HG03442 (cell line): ENCODE measurements around the gene CLMP.
A peak's percentile ranks its signal among the peaks of the same experiment; 100 is the strongest.

ENCODE experiments used
- ATAC-seq: cut with Tn5 transposase; IDR thresholded peaks from one replicate; pipeline ENCODE4 v1.9.1; 2021; ENCODE audit warnings: mild to moderate bottlenecking, moderate library complexity; ENCODE audit not compliant: unreplicated experiment

Gene CLMP

GRCh38 chr11:123195188-123196059 lies at the start of gene CLMP:
CLMP (minus strand) TSS chr11:123195248; CDS start chr11:123194940, 308 bp downstream.
- ATAC-seq: no peak

- no peak for ATAC-seq
These were observed 47.0 kb upstream of the CLMP start for GRCh38 chr11:123241874-123242543.

GRCh38 chr11:123241294-123241693 lies 46.2 kb upstream of the CLMP start:
- no peak for ATAC-seq

GRCh38 chr11:123239191-123240150 lies 44.4 kb upstream of the CLMP start:
- ATAC-seq: no peak

- no peak for ATAC-seq
These were observed 43.2 kb upstream of the CLMP start for GRCh38 chr11:123238297-123238696.

GRCh38 chr11:123236879-123237278 lies 41.8 kb upstream of the CLMP start:
- ATAC-seq: no peak

GRCh38 chr11:123235656-123236261 lies 40.7 kb upstream of the CLMP start:
- no peak for ATAC-seq

GRCh38 chr11:123235117-123235655 lies 40.1 kb upstream of the CLMP start:
- ATAC-seq: no peak

- ATAC-seq: no peak
These were observed 38.9 kb upstream of the CLMP start for GRCh38 chr11:123233975-123234334.

GRCh38 chr11:123233280-123233974 lies 38.4 kb upstream of the CLMP start:
- peak; percentile 94 for ATAC-seq

- ATAC-seq: no peak
These were observed 36.7 kb upstream of the CLMP start for GRCh38 chr11:123231777-123232176.

GRCh38 chr11:123231256-123231655 lies 36.2 kb upstream of the CLMP start:
- ATAC-seq: no peak

- no peak for ATAC-seq
These were observed 35.3 kb upstream of the CLMP start for GRCh38 chr11:123230346-123230745.

GRCh38 chr11:123228496-123229163 lies 33.6 kb upstream of the CLMP start:
- ATAC-seq: no peak

- no peak for ATAC-seq
These were observed 32.9 kb upstream of the CLMP start for GRCh38 chr11:123227763-123228495.

GRCh38 chr11:123221584-123221983 lies 26.5 kb upstream of the CLMP start:
- no peak for ATAC-seq

- no peak for ATAC-seq
These were observed 26.1 kb upstream of the CLMP start for GRCh38 chr11:123221096-123221561.

GRCh38 chr11:123219066-123219690 lies 24.1 kb upstream of the CLMP start:
- ATAC-seq: no peak
